Gastrocnemius medialis (tissue), 4 donors: ENCODE data around the gene PSMB10. TPM values are rescaled to one million over a fixed set of nuclear protein-coding genes. Genes with fewer than 3 reads are reported as not detected.
"Not testable (repeated sequence)": the region's sequence is repeated elsewhere in the genome, so short reads cannot be mapped to it uniquely, and the experiment has no call there.

Source experiments
- ATAC-seq, 2 donors: fragments of 150-250 bp; one replicate each; pipeline ENCODE4 v1.9.1; 2016
- DNase-seq, 2 donors: peaks; one replicate each; pipeline ENCODE4 v3.0.0-alpha.2; 2019
- H3K27ac ChIP-seq, 4 donors: fragments of 200-600 bp; sonication (generic); 1 replicate in 1 of 4; 2 replicates in 3 of 4; pipeline ENCODE4 v1.5.1; 2016 to 2018; ENCODE audit warnings: mild to moderate bottlenecking in 2 of 4, moderate library complexity in 1 of 4
- H3K27me3 ChIP-seq, 3 donors: fragments of 200-600 bp; sonication (generic) in 2 of 3; 1 replicate in 1 of 3; 2 replicates in 2 of 3; pipeline versions ENCODE4 v1.5.1 to v1.6.0; 2016 to 2019; ENCODE audit warnings: mild to moderate bottlenecking in 1 of 3, moderate library complexity in 1 of 3
- H3K36me3 ChIP-seq, 2 donors: fragments of 200-600 bp; sonication (generic) in 1 of 2; one replicate each; pipeline ENCODE4 v1.5.1; 2017 to 2018
- H3K4me1 ChIP-seq, 2 donors: fragments of 200-600 bp; sonication (generic) in 1 of 2; one replicate each; pipeline ENCODE4 v1.5.1; 2016 to 2017; ENCODE audit warnings: mild to moderate bottlenecking in 2 of 2
- H3K4me3 ChIP-seq, 4 donors: fragments of 200-600 bp; sonication (generic) in 3 of 4; 1 replicate in 1 of 4; 2 replicates in 3 of 4; pipeline ENCODE4 v1.5.1; 2016 to 2019; ENCODE audit warnings: mild to moderate bottlenecking in 2 of 4
- H3K9me3 ChIP-seq, 3 donors: fragments of 200-600 bp; sonication (generic) in 2 of 3; 1 replicate in 1 of 3; 2 replicates in 2 of 3; pipeline ENCODE4 v1.5.1; 2016 to 2019
- POLR2A ChIP-seq, 2 donors: fragments of 450-650 bp; IDR thresholded peaks; one replicate each; pipeline ENCODE4 v1.6.1; 2017; ENCODE audit warnings: antibody characterized with exemption in 2 of 2, mild to moderate bottlenecking in 2 of 2, moderate library complexity in 2 of 2
- in situ Hi-C, 4 donors: fragments of 200-750 bp; cut with MboI; loops; one replicate each; pipeline versions ENCODE4 v1.15.0 to v1.8.0; 2017; ENCODE audit warnings: low sequenced_read_pairs in 4 of 4
- intact Hi-C: fragments of 100-400 bp; cut with DNase I; formaldehyde crosslinking; loops from one replicate; pipeline ENCODE4 v1.15.1; 2023; ENCODE audit warnings: low total_unique reads
- total RNA-seq, 4 donors: library from RNA; depleted of rRNA; stranded (reverse); fragments of >200 nt; gene quantifications; one replicate each; pipeline versions ENCODE4 v1.1.0 to v1.2.3, GENCODE V29; 2016
- TF ChIP-seq, protein P1 (sequence below), 5 experiments: fragments of 450-650 bp in 3 of 5; fragments of 200-600 bp in 2 of 5; sonication (generic) in 2 of 5; IDR thresholded peaks in 4 of 5; conservative IDR thresholded peaks in 1 of 5; 1 replicate in 4 of 5; 2 replicates in 1 of 5; pipeline ENCODE4 v1.5.1; 2016 to 2019; ENCODE audit warnings: antibody characterized with exemption in 5 of 5, mild to moderate bottlenecking in 3 of 5, moderate library complexity in 3 of 5

PSMB10 gene
- total RNA-seq, 4 donors from 2014 or later: 18.3 to 41.4 (median 23.9) TPM

GRCh38 chr16:67977005-67977404, 40.4 kb upstream of the PSMB10 start:
- H3K4me3 ChIP-seq: no peak overlapping the region
- no peaks in the 10 kb centered on the region for H3K36me3 ChIP-seq
- H3K27ac ChIP-seq: no peak overlapping the region
- intact Hi-C loops (no loop called here), in situ Hi-C loops (no loop called here)
- H3K27me3 ChIP-seq: no peaks in the 10 kb centered on the region
- no peaks in the 10 kb centered on the region for H3K9me3 ChIP-seq
- no peaks in the 10 kb centered on the region for H3K4me1 ChIP-seq
- TF ChIP-seq, protein P1, sequence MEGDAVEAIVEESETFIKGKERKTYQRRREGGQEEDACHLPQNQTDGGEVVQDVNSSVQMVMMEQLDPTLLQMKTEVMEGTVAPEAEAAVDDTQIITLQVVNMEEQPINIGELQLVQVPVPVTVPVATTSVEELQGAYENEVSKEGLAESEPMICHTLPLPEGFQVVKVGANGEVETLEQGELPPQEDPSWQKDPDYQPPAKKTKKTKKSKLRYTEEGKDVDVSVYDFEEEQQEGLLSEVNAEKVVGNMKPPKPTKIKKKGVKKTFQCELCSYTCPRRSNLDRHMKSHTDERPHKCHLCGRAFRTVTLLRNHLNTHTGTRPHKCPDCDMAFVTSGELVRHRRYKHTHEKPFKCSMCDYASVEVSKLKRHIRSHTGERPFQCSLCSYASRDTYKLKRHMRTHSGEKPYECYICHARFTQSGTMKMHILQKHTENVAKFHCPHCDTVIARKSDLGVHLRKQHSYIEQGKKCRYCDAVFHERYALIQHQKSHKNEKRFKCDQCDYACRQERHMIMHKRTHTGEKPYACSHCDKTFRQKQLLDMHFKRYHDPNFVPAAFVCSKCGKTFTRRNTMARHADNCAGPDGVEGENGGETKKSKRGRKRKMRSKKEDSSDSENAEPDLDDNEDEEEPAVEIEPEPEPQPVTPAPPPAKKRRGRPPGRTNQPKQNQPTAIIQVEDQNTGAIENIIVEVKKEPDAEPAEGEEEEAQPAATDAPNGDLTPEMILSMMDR (IDR thresholded peaks at IDR 0.05 in 4 of 5, conservative IDR thresholded peaks at IDR 0.05 in 1 of 5): no peak
- TF ChIP-seq POLR2A (IDR thresholded peaks at IDR 0.05): no peak
- ATAC-seq (no peak), DNase-seq (no peak)

DNA sequence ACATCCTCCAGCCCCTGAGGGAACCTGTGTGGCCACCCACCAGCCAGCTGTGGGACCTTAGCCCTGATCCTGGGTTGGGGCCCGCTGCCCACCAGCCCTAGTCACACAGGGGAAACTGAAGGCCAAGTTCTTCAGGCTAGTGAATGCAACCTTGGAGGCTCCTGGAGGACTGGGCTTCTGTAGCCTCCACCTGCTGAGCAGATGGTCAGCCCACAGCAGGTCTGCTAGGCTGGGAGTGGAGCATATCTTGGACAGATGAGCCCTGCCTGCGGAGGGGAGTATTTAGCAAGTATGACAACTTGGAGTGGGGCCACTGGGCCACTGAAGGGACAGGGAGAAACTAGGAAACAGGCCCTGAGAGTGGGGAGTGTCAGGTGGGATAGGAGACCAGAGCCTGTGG, 39.6 kb upstream of the PSMB10 start:
- in situ Hi-C loops (no loop called here), intact Hi-C loops (no loop called here)
- ATAC-seq: no peak
- Histone ChIP-seq H3K36me3 (no peaks in the 10 kb centered on the region), H3K27ac (no peak overlapping the region), H3K27me3 (no peaks in the 10 kb centered on the region), H3K4me1 (no peaks in the 10 kb centered on the region), H3K9me3 (no peaks in the 10 kb centered on the region), H3K4me3 (no peak overlapping the region)
- DNase-seq: no peak
- no peak for TF ChIP-seq POLR2A (IDR thresholded peaks at IDR 0.05)
- TF ChIP-seq, protein P1 (IDR thresholded peaks at IDR 0.05 in 4 of 5, conservative IDR thresholded peaks at IDR 0.05 in 1 of 5): no peak

DNA sequence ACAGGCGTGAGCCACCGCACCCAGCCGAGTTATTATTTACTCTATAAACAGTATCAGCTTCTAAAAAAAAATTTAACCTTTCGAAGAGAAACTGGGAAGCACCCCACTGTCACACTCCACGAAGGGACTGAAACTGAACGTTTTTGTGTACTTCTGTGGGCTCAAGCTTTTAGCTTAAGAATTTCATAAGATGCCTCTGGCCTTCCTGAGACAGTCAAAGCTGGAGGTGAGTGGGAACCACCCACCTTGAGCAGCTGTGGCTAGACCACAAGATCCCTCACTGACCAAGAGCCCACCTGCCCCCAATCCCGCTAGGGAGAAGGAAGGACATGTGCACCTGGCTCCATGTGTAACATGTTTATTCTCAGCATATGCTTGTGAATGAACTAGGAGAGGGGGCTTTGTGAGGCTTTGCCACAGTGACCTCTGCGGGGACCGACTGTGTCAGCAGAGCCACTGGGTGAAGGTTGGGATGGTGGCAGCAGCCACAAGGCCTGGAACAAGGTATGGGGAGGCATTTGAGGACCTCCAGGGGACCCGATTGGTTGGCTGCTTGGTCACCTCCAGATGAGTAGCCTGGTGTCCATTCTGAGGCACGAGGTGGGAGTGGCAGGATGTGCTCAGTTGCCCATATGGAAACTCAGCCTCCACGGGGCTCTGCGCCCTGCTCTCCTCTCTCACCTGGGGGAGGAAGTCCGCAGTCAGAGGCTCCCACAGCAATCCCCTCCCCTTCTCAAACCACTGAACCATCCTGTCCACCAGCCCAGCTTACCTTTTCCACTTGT, 38.9 kb upstream of the PSMB10 start:
- H3K27me3 ChIP-seq: no peaks in the 10 kb centered on the region
- no peaks in the 10 kb centered on the region for H3K36me3 ChIP-seq
- no peak overlapping the region for H3K4me3 ChIP-seq
- no peak for DNase-seq
- H3K4me1 ChIP-seq: no peaks in the 10 kb centered on the region
- TF ChIP-seq, protein P1 (IDR thresholded peaks at IDR 0.05 in 4 of 5, conservative IDR thresholded peaks at IDR 0.05 in 1 of 5): no peak
- no peak for TF ChIP-seq POLR2A (IDR thresholded peaks at IDR 0.05)
- H3K9me3 ChIP-seq: no peaks in the 10 kb centered on the region
- H3K27ac ChIP-seq: no peak overlapping the region
- in situ Hi-C loops: no loop called here
- intact Hi-C loops: no loop called here
- ATAC-seq: no peak

DNA sequence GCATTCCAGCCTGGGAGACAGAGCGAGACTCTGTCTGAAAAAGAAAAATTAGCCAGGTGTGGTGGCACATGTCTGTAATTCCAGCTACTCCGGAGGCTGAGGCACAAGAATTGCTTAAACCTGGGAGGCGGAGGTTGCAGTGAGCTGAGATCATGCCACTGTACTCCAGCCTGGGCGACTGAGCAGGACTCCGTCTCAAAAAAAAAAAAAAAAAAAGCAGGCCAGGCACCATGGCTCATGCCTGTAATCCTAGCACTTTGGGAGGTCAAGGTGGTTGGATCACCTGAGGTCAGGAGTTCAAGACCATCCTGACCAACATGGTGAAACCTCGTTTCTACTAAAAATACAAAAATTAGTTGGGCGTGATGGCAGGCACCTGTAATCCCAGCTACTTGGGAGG, 35.6 kb upstream of the PSMB10 start:
- ATAC-seq, H3K4me1 ChIP-seq, intact Hi-C loops, DNase-seq, in situ Hi-C loops, H3K36me3 ChIP-seq, H3K27ac ChIP-seq, H3K27me3 ChIP-seq, H3K4me3 ChIP-seq, H3K9me3 ChIP-seq: not testable (repeated sequence)

DNA sequence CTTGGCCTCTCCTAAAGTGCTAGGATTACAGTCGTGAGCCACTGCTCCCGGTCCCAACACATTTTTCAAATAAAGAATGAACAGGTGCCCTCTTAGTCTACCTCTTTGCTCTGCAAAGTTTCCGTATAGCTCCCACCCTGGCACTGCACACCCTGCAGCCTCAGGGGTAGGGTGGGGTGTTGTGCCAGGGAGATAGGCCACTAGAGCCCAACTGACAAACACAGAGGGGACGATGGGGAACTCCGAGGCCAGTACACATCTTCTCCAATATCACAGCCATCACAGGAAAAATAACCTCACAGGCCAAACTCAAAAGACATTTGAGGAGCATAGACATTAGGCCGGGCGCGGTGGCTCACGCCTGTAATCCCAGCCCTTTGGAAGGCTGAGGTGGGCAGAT, 34.5 kb upstream of the PSMB10 start:
- in situ Hi-C loops: no loop called here
- Histone ChIP-seq H3K27ac (no peak overlapping the region), H3K4me1 (peaks cover 17 to 21% of the 10 kb centered on the region in 2 donors), H3K9me3 (no peaks in the 10 kb centered on the region), H3K27me3 (no peaks in the 10 kb centered on the region), H3K4me3 (no peak overlapping the region), H3K36me3 (no peaks in the 10 kb centered on the region)
- TF ChIP-seq, protein P1 (IDR thresholded peaks at IDR 0.05 in 4 of 5, conservative IDR thresholded peaks at IDR 0.05 in 1 of 5): no peak
- no peak for TF ChIP-seq POLR2A (IDR thresholded peaks at IDR 0.05)
- intact Hi-C loops: no loop called here
- DNase-seq: no peak
- no peak for ATAC-seq
